ENCODE data around the gene RCAN3.
"Not testable (repeated sequence)": the region's sequence is repeated elsewhere in the genome, so short reads cannot be mapped to it uniquely, and the experiment has no call there.

RCAN3 gene

GRCh38 chr1:24502709-24503058, at the start of gene RCAN3:
RCAN3 (plus strand) TSS chr1:24502836; CDS start chr1:24514373, 11,537 bp downstream.
- DNase-seq (ENCODE audit: low read depth) = peak; percentile 84

- no peak for DNase-seq (ENCODE audit: low read depth)
Observed at GRCh38 chr1:24452922-24453485, 49.6 kb upstream of the RCAN3 start.

- no peak for DNase-seq (ENCODE audit: low read depth)
Observed at GRCh38 chr1:24454673-24455072, 48.0 kb upstream of the RCAN3 start.

- no peak for DNase-seq (ENCODE audit: low read depth)
Observed at GRCh38 chr1:24455272-24455671, 47.4 kb upstream of the RCAN3 start.

- DNase-seq (ENCODE audit: low read depth) = no peak
Observed at GRCh38 chr1:24457866-24458265, 44.8 kb upstream of the RCAN3 start.

GRCh38 chr1:24459551-24460266, 42.9 kb upstream of the RCAN3 start:
- DNase-seq (ENCODE audit: low read depth) = no peak

GRCh38 chr1:24462128-24462527, 40.5 kb upstream of the RCAN3 start:
- not testable (repeated sequence) for DNase-seq (ENCODE audit: low read depth)

- no peak for DNase-seq (ENCODE audit: low read depth)
Observed at GRCh38 chr1:24463776-24464735, 38.6 kb upstream of the RCAN3 start.

GRCh38 chr1:24465099-24465498, 37.5 kb upstream of the RCAN3 start:
- no peak for DNase-seq (ENCODE audit: low read depth)

- DNase-seq (ENCODE audit: low read depth) = no peak
Observed at GRCh38 chr1:24465638-24466037, 37.0 kb upstream of the RCAN3 start.

- DNase-seq (ENCODE audit: low read depth) = no peak
Observed at GRCh38 chr1:24468685-24469316, 33.8 kb upstream of the RCAN3 start.

- DNase-seq (ENCODE audit: low read depth) = no peak
Observed at GRCh38 chr1:24470592-24470991, 32.0 kb upstream of the RCAN3 start.

- no peak for DNase-seq (ENCODE audit: low read depth)
Observed at GRCh38 chr1:24472527-24473251, 29.9 kb upstream of the RCAN3 start.

- DNase-seq (ENCODE audit: low read depth) = no peak
Observed at GRCh38 chr1:24474193-24474592, 28.4 kb upstream of the RCAN3 start.

GRCh38 chr1:24475700-24476099, 26.9 kb upstream of the RCAN3 start:
- no peak for DNase-seq (ENCODE audit: low read depth)

- DNase-seq (ENCODE audit: low read depth) = no peak
Observed at GRCh38 chr1:24476571-24476970, 26.1 kb upstream of the RCAN3 start.

- DNase-seq (ENCODE audit: low read depth) = no peak
Observed at GRCh38 chr1:24477309-24477708, 25.3 kb upstream of the RCAN3 start.

- DNase-seq (ENCODE audit: low read depth) = peak; percentile 60
Observed at GRCh38 chr1:24481101-24481500, 21.5 kb upstream of the RCAN3 start.

- no peak for DNase-seq (ENCODE audit: low read depth)
Observed at GRCh38 chr1:24481843-24482610, 20.6 kb upstream of the RCAN3 start.

- DNase-seq (ENCODE audit: low read depth) = no peak
Observed at GRCh38 chr1:24483441-24483840, 19.2 kb upstream of the RCAN3 start.

GRCh38 chr1:24484199-24484598, 18.4 kb upstream of the RCAN3 start:
- DNase-seq (ENCODE audit: low read depth) = no peak

Data from stimulated activated CD4-positive, alpha-beta T cell treated with anti-CD3 and anti-CD28 coated beads, Interleukin-2, amount 100 ng/mL, for 4 hours (primary cell).